GM23338 (cell line): Measurements from ENCODE around the gene L1CAM.

Experiments used
- CREB1 ChIP-seq: fragments of 250-450 bp; sonication (Bioruptor Pico); IDR thresholded peaks from 2 replicates; pipeline ENCODE4 v1.5.0; 2020; ENCODE audit warnings: low read depth, mild to moderate bottlenecking, moderate library complexity
- ETS1 ChIP-seq: IDR thresholded peaks from 2 replicates; pipeline ENCODE4 v1.6.1; 2016; ENCODE audit warnings: antibody characterized with exemption
- EZH2 ChIP-seq: fragments of 200-600 bp; sonication (generic); IDR thresholded peaks from one replicate; pipeline ENCODE4 v1.8.0; 2017; ENCODE audit warnings: antibody characterized with exemption, mild to moderate bottlenecking, low read depth; ENCODE audit not compliant: unreplicated experiment
- EZH2phosphoT487 ChIP-seq: fragments of 200-600 bp; sonication (generic); IDR thresholded peaks from one replicate; pipeline ENCODE4 v1.8.1; 2018; ENCODE audit warnings: antibody characterized with exemption; ENCODE audit not compliant: unreplicated experiment
- JUNB ChIP-seq: IDR thresholded peaks from one replicate; pipeline ENCODE4 v1.6.1; 2016; ENCODE audit warnings: antibody characterized with exemption; ENCODE audit not compliant: unreplicated experiment
- NANOG ChIP-seq: IDR thresholded peaks from 2 replicates; pipeline ENCODE4 v1.6.1; 2016; ENCODE audit warnings: antibody characterized with exemption, borderline replicate concordance
- POLR2AphosphoS5 ChIP-seq: IDR thresholded peaks from 2 replicates; pipeline ENCODE4 v1.6.1; 2016; ENCODE audit warnings: antibody characterized with exemption, low read depth
- STAT1 ChIP-seq: IDR thresholded peaks from one replicate; pipeline ENCODE4 v1.6.1; 2016; ENCODE audit warnings: antibody characterized with exemption; ENCODE audit not compliant: unreplicated experiment
- ZNF114 ChIP-seq: fragments of 250-450 bp; sonication (Bioruptor Pico); IDR thresholded peaks from 2 replicates; pipeline ENCODE4 v1.5.0; 2020; ENCODE audit warnings: mild to moderate bottlenecking, moderate library complexity
- ZNF331 ChIP-seq: fragments of 250-450 bp; sonication (Bioruptor Pico); IDR thresholded peaks from 2 replicates; pipeline ENCODE4 v1.5.0; 2020; ENCODE audit warnings: low read depth, mild to moderate bottlenecking, moderate library complexity
- TF ChIP-seq, protein P1 (sequence below), 2 experiments: fragments of 200-600 bp in 1 of 2; sonication (generic) in 1 of 2; conservative IDR thresholded peaks; 2 replicates each; pipeline versions ENCODE4 v1.5.1 to v1.6.1; 2016 to 2017; ENCODE audit warnings: antibody characterized with exemption in 2 of 2, low read depth in 2 of 2, mild to moderate bottlenecking in 2 of 2, moderate library complexity in 1 of 2
- TF ChIP-seq, protein P2 (sequence below): IDR thresholded peaks from one replicate; pipeline ENCODE4 v1.6.1; 2018; ENCODE audit warnings: antibody characterized with exemption; ENCODE audit not compliant: unreplicated experiment
- TF ChIP-seq, protein P3 (sequence below): fragments of 250-450 bp; sonication (Bioruptor Pico); IDR thresholded peaks from 2 replicates; pipeline ENCODE4 v1.5.0; 2020; ENCODE audit warnings: mild to moderate bottlenecking, moderate library complexity

- TF ChIP-seq, protein P1, sequence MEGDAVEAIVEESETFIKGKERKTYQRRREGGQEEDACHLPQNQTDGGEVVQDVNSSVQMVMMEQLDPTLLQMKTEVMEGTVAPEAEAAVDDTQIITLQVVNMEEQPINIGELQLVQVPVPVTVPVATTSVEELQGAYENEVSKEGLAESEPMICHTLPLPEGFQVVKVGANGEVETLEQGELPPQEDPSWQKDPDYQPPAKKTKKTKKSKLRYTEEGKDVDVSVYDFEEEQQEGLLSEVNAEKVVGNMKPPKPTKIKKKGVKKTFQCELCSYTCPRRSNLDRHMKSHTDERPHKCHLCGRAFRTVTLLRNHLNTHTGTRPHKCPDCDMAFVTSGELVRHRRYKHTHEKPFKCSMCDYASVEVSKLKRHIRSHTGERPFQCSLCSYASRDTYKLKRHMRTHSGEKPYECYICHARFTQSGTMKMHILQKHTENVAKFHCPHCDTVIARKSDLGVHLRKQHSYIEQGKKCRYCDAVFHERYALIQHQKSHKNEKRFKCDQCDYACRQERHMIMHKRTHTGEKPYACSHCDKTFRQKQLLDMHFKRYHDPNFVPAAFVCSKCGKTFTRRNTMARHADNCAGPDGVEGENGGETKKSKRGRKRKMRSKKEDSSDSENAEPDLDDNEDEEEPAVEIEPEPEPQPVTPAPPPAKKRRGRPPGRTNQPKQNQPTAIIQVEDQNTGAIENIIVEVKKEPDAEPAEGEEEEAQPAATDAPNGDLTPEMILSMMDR (conservative IDR thresholded peaks at IDR 0.05; ENCODE audit: low read depth in 2 of 2): no peak
- TF ChIP-seq EZH2phosphoT487 (no peak), EZH2 (no peak), POLR2AphosphoS5 (no peak), ETS1 (no peak), CREB1 (no peak), JUNB (no peak), STAT1 (no peak), NANOG (no peak), ZNF114 (CRISPR knock-in tag) (no peak), ZNF331 (CRISPR knock-in tag) (no peak)
- TF ChIP-seq, protein P2, sequence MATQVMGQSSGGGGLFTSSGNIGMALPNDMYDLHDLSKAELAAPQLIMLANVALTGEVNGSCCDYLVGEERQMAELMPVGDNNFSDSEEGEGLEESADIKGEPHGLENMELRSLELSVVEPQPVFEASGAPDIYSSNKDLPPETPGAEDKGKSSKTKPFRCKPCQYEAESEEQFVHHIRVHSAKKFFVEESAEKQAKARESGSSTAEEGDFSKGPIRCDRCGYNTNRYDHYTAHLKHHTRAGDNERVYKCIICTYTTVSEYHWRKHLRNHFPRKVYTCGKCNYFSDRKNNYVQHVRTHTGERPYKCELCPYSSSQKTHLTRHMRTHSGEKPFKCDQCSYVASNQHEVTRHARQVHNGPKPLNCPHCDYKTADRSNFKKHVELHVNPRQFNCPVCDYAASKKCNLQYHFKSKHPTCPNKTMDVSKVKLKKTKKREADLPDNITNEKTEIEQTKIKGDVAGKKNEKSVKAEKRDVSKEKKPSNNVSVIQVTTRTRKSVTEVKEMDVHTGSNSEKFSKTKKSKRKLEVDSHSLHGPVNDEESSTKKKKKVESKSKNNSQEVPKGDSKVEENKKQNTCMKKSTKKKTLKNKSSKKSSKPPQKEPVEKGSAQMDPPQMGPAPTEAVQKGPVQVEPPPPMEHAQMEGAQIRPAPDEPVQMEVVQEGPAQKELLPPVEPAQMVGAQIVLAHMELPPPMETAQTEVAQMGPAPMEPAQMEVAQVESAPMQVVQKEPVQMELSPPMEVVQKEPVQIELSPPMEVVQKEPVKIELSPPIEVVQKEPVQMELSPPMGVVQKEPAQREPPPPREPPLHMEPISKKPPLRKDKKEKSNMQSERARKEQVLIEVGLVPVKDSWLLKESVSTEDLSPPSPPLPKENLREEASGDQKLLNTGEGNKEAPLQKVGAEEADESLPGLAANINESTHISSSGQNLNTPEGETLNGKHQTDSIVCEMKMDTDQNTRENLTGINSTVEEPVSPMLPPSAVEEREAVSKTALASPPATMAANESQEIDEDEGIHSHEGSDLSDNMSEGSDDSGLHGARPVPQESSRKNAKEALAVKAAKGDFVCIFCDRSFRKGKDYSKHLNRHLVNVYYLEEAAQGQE: no peak
- TF ChIP-seq, protein P3, sequence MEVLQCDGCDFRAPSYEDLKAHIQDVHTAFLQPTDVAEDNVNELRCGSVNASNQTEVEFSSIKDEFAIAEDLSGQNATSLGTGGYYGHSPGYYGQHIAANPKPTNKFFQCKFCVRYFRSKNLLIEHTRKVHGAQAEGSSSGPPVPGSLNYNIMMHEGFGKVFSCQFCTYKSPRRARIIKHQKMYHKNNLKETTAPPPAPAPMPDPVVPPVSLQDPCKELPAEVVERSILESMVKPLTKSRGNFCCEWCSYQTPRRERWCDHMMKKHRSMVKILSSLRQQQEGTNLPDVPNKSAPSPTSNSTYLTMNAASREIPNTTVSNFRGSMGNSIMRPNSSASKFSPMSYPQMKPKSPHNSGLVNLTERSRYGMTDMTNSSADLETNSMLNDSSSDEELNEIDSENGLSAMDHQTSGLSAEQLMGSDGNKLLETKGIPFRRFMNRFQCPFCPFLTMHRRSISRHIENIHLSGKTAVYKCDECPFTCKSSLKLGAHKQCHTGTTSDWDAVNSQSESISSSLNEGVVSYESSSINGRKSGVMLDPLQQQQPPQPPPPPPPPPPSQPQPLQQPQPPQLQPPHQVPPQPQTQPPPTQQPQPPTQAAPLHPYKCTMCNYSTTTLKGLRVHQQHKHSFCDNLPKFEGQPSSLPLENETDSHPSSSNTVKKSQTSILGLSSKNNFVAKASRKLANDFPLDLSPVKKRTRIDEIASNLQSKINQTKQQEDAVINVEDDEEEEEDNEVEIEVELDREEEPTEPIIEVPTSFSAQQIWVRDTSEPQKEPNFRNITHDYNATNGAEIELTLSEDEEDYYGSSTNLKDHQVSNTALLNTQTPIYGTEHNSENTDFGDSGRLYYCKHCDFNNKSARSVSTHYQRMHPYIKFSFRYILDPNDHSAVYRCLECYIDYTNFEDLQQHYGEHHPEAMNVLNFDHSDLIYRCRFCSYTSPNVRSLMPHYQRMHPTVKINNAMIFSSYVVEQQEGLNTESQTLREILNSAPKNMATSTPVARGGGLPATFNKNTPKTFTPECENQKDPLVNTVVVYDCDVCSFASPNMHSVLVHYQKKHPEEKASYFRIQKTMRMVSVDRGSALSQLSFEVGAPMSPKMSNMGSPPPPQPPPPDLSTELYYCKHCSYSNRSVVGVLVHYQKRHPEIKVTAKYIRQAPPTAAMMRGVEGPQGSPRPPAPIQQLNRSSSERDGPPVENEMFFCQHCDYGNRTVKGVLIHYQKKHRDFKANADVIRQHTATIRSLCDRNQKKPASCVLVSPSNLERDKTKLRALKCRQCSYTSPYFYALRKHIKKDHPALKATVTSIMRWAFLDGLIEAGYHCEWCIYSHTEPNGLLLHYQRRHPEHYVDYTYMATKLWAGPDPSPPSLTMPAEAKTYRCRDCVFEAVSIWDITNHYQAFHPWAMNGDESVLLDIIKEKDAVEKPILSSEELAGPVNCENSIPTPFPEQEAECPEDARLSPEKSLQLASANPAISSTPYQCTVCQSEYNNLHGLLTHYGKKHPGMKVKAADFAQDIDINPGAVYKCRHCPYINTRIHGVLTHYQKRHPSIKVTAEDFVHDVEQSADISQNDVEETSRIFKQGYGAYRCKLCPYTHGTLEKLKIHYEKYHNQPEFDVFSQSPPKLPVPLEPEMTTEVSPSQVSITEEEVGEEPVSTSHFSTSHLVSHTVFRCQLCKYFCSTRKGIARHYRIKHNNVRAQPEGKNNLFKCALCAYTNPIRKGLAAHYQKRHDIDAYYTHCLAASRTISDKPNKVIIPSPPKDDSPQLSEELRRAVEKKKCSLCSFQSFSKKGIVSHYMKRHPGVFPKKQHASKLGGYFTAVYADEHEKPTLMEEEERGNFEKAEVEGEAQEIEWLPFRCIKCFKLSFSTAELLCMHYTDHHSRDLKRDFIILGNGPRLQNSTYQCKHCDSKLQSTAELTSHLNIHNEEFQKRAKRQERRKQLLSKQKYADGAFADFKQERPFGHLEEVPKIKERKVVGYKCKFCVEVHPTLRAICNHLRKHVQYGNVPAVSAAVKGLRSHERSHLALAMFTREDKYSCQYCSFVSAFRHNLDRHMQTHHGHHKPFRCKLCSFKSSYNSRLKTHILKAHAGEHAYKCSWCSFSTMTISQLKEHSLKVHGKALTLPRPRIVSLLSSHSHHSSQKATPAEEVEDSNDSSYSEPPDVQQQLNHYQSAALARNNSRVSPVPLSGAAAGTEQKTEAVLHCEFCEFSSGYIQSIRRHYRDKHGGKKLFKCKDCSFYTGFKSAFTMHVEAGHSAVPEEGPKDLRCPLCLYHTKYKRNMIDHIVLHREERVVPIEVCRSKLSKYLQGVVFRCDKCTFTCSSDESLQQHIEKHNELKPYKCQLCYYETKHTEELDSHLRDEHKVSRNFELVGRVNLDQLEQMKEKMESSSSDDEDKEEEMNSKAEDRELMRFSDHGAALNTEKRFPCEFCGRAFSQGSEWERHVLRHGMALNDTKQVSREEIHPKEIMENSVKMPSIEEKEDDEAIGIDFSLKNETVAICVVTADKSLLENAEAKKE (CRISPR knock-in tag): no peak
Measured at GRCh38 chrX:153930011-153930910, 44.3 kb upstream of the L1CAM start.
